Measurements from ENCODE around the gene PARL. TPM values are rescaled to one million over a fixed set of nuclear protein-coding genes. Genes with fewer than 3 reads are reported as not detected.
A peak's percentile ranks its signal among the peaks of the same experiment; 100 is the strongest.

Gene PARL
- total and polyA plus RNA-seq, 11 donors = 37.9 to 86.9 (median 53.8) TPM

DNA sequence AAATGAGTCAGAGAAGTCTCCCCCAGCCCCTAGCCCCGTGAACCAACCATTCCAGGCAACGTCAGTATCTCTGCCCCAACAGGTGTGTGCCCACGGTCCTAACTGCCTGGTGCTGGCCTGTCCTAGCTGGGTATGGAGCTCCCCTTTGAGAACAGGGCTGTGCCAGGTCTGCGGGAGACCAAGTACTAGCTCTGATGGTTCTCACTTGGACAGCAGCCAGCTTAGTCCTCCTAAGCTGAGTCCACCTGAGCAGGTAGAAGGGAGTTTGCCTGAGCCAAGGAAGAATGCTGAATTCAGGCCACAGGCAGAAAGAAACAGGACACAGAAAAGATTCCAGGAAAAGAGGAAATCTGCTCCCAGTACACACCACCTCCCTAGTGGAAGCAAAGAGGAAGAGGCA lies 33.1 kb upstream of the PARL start:
- Histone ChIP-seq H3K4me1 (no peaks in the 10 kb centered on the region), H3K36me3 (peaks cover 0 to 36% (median 34%) of the 10 kb centered on the region in 9 donors), H3K4me3 (no peak overlapping the region), H3K27me3 (no peaks in the 10 kb centered on the region), H3K9me3 (no peaks in the 10 kb centered on the region), H3K27ac (no peak overlapping the region)
- ATAC-seq = peak in 2 of 4 donors; percentile 30 to 40
- intact Hi-C loops (cut with DNase I) = no loop called here
- no peak for DNase-seq
- WGBS, 4 donors = 87 to 92% (median 90%) methylated on average over 4 of the region's 4 CpGs
- TF ChIP-seq, protein P1, sequence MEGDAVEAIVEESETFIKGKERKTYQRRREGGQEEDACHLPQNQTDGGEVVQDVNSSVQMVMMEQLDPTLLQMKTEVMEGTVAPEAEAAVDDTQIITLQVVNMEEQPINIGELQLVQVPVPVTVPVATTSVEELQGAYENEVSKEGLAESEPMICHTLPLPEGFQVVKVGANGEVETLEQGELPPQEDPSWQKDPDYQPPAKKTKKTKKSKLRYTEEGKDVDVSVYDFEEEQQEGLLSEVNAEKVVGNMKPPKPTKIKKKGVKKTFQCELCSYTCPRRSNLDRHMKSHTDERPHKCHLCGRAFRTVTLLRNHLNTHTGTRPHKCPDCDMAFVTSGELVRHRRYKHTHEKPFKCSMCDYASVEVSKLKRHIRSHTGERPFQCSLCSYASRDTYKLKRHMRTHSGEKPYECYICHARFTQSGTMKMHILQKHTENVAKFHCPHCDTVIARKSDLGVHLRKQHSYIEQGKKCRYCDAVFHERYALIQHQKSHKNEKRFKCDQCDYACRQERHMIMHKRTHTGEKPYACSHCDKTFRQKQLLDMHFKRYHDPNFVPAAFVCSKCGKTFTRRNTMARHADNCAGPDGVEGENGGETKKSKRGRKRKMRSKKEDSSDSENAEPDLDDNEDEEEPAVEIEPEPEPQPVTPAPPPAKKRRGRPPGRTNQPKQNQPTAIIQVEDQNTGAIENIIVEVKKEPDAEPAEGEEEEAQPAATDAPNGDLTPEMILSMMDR (IDR thresholded peaks at IDR 0.05) = no peak
- no peak for TF ChIP-seq POLR2A (IDR thresholded peaks at IDR 0.05)

DNA sequence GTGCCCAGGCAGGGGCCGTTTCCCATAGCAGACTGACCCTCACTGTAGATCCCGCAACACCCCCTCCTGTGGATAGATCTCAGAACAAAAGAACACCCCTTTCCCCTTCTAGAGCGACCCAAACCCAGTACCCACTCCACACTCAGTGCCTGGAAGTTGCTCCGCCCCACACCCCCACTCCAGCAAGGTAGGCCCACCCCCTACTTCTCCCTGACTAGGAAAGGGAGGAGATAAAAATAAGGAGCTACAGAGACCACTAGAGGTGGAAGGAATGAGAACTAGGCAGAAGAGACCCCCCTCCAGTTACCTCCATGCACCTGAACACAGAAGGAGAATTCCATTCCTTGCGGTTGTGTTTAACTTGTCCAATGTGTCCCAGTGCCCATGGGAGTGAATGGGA lies 30.2 kb upstream of the PARL start:
- Histone ChIP-seq H3K4me3 (no peak overlapping the region), H3K27ac (no peak overlapping the region), H3K27me3 (no peaks in the 10 kb centered on the region), H3K9me3 (no peaks in the 10 kb centered on the region), H3K36me3 (peaks cover 0 to 9% (median 5%) of the 10 kb centered on the region in 9 donors), H3K4me1 (no peaks in the 10 kb centered on the region)
- no peak for ATAC-seq
- intact Hi-C loops (cut with DNase I) = no loop called here
- 86 to 89% (median 88%) methylated on average over 5 of the region's 5 CpGs for WGBS, 4 donors
- no peak for DNase-seq
- TF ChIP-seq POLR2A (IDR thresholded peaks at IDR 0.05) = no peak
- TF ChIP-seq, protein P1 (IDR thresholded peaks at IDR 0.05) = no peak

DNA sequence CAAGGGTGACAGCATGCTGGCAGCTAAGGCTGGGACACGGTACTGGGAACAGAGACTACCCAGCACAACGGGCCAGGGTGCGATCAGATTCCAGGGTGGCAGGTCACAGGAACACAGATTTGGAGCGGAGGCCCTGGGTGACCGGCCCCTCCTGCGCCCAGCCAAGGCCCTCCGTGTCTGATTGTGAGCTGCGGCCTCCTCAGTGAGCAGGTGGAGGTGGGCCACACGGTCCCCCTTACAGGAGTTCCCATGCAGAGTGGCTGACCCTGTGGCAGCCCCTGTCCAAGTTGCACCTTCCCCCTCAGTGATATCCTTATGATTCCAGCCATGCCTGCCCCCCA lies 28.9 kb upstream of the PARL start:
- WGBS, 4 donors = 60 to 92% (median 84%) methylated on average over 1 to 9 of the region's 9 CpGs
- ATAC-seq = no peak

DNA sequence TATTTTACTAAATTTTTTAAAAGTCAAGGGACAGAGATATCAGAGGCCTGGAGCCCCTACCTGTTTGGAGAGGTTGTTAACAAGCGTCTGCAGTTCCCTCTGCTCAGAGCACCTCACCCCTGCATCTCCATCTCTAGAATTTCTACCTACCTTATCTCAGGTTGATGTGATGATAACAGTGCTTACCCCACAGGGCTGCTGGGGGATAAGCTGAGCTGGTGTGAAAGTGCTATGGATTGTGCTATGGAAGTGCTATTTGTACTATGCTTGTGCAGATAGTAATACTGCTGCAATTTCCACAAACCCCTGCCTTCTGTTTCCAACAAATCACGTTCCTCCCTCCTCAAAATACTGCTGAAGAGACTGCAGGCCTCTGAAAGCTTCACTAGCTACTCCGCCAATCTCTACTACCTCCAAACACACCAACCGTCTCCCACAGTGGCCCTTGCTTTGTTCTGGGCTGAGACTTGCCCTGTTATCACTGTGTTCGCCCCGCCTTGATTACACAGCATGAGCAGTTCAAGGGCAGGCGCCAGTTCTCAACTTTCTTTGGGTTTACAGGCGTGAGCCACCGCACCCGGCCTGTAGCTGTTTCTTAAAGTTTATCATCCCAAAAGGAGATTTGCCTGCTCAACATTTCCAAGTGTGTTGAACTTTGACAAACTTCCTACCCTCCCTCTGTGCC lies 28.4 kb upstream of the PARL start:
- no peak for TF ChIP-seq POLR2A (IDR thresholded peaks at IDR 0.05)
- TF ChIP-seq, protein P1 (IDR thresholded peaks at IDR 0.05) = no peak
- intact Hi-C loops (cut with DNase I) = no loop called here
- 76 to 86% (median 80%) methylated on average over 10 of the region's 10 CpGs for WGBS, 4 donors
- no peaks in the 10 kb centered on the region for H3K36me3 ChIP-seq
- no peaks in the 10 kb centered on the region for H3K4me1 ChIP-seq
- no peak overlapping the region for H3K27ac ChIP-seq
- DNase-seq (no peak), ATAC-seq (no peak)
- H3K4me3 ChIP-seq = no peak overlapping the region
- H3K27me3 ChIP-seq = no peaks in the 10 kb centered on the region
- no peaks in the 10 kb centered on the region for H3K9me3 ChIP-seq

More for the DNA sequence above, 28.9 kb upstream of the PARL start:
- no peaks in the 10 kb centered on the region for H3K9me3 ChIP-seq
- no peaks in the 10 kb centered on the region for H3K4me1 ChIP-seq
- TF ChIP-seq, protein P1 (IDR thresholded peaks at IDR 0.05) = no peak
- no peak for TF ChIP-seq POLR2A (IDR thresholded peaks at IDR 0.05)
- no peak for DNase-seq
- intact Hi-C loops (cut with DNase I) = no loop called here
- H3K27ac ChIP-seq = no peak overlapping the region
- H3K36me3 ChIP-seq = no peaks in the 10 kb centered on the region
- no peak overlapping the region for H3K4me3 ChIP-seq
- H3K27me3 ChIP-seq = no peaks in the 10 kb centered on the region

Measured in heart left ventricle (tissue), 16 donors.